ENCODE data around the gene BCAS1. TPM values are rescaled to one million over a fixed set of nuclear protein-coding genes. Genes with fewer than 3 reads are reported as not detected.
"Not testable (repeated sequence)": the region's sequence is repeated elsewhere in the genome, so short reads cannot be mapped to it uniquely, and the experiment has no call there.

The BCAS1 gene
- total and polyA plus RNA-seq, 2 experiments from 2014 or later, result not detected

DNA sequence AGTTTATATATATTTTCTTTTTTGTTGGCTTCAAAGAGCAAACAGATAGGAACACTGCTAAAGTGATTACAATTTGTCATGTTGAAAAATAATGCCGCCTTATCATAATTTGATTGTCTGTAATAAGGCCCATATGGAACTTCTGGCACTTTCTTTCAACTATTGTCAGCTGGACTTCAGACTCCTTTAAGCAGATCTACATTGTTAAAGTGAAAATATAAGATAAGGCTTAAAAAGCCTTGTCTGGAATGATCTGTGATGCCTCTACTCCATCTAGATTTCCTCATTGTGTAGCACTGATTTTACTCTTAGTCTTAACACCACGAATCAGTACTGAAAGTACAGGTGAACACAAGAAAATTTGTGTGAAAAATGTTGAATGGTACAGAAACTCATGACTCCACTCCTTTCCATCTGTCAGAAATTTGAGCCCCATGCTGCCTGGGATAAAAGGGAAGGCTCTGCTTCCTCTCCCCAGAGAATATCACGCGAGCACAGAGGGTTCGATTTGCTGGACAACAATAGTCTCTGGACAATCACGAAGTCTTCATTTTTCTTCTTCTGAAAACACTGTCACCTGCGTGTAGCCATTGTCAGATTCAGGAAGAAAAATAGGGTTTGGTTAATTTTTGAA, 56.0 kb downstream of the BCAS1 start:
- no peak overlapping the region for H3K4me3 ChIP-seq
- no peaks in the 10 kb centered on the region for H3K9me3 ChIP-seq (ENCODE audit: low read depth)
- TF ChIP-seq, protein P1, sequence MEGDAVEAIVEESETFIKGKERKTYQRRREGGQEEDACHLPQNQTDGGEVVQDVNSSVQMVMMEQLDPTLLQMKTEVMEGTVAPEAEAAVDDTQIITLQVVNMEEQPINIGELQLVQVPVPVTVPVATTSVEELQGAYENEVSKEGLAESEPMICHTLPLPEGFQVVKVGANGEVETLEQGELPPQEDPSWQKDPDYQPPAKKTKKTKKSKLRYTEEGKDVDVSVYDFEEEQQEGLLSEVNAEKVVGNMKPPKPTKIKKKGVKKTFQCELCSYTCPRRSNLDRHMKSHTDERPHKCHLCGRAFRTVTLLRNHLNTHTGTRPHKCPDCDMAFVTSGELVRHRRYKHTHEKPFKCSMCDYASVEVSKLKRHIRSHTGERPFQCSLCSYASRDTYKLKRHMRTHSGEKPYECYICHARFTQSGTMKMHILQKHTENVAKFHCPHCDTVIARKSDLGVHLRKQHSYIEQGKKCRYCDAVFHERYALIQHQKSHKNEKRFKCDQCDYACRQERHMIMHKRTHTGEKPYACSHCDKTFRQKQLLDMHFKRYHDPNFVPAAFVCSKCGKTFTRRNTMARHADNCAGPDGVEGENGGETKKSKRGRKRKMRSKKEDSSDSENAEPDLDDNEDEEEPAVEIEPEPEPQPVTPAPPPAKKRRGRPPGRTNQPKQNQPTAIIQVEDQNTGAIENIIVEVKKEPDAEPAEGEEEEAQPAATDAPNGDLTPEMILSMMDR (IDR thresholded peaks at IDR 0.05; ENCODE audit: low read depth, low read length), result no peak
- no peaks in the 10 kb centered on the region for H3K27me3 ChIP-seq
- no peak overlapping the region for H3K27ac ChIP-seq
- H3K4me1 ChIP-seq (ENCODE audit: low read depth), result no peaks in the 10 kb centered on the region
- DNase-seq (ENCODE audit: low read depth in 1 of 2, low spot score in 1 of 2), result no peak
- H3K36me3 ChIP-seq, result no peaks in the 10 kb centered on the region

DNA sequence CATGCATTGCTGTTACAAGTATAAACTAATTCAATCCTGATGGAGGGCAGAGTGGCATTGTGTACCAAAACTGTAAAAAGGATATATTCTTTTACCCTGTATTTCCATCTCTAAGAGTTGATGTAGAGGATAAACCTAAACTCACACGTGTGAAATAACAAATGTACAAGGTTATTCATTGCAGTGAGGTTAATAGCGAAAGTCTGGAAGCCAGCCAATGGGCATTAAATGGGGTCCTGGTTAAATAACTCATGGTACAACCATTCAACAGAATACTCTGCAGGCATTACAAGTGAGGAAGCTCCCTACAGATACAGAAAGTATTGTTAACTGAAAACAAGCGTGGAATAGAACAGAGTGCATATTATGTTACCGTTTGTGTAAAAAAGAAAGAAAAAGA, 56.9 kb downstream of the BCAS1 start:
- no peaks in the 10 kb centered on the region for H3K4me1 ChIP-seq (ENCODE audit: low read depth)
- no peak overlapping the region for H3K27ac ChIP-seq
- no peaks in the 10 kb centered on the region for H3K36me3 ChIP-seq
- H3K27me3 ChIP-seq, result no peaks in the 10 kb centered on the region
- no peaks in the 10 kb centered on the region for H3K9me3 ChIP-seq (ENCODE audit: low read depth)
- no peak overlapping the region for H3K4me3 ChIP-seq
- TF ChIP-seq, protein P1 (IDR thresholded peaks at IDR 0.05; ENCODE audit: low read depth, low read length), result no peak
- no peak for DNase-seq (ENCODE audit: low read depth in 1 of 2, low spot score in 1 of 2)

DNA sequence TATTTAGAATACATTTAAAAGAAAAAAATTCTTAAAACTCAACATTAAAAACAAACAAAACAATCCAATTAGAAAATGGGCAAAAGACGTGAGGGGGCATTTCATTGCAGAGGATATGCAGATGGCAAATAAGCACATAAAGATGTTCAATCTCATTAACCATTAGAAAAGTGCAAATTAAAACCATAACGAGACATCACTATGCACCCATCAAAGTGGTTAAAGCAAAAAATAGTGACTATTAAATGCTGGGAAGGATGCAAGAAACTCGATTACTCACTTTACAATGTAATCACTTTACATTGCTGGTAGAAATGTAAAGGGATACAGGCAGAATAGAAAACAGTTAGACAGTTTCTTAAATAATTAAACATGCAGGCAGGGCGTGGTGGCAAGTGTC, 59.0 kb downstream of the BCAS1 start:
- DNase-seq (ENCODE audit: low read depth in 1 of 2, low spot score in 1 of 2), result no peak
- H3K36me3 ChIP-seq, result no peaks in the 10 kb centered on the region

DNA sequence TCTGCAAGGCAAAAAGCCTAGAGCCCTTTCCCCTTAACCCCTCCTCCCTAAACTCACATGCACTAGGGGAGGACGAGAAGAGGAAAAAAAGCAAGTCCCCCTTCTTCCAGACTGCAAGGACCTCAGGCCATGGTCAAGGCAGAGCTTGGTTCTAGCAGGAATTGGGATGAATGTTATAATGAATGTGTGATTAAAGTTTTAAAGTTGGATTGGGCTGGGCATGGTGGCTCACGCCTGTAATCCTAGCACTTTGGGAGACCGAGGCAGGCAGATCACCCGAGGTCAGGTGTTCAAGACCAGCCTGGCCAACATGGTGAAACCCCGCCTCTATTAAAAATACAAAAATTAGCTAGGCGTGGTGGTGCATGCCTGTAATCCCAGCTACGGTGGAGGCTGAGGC, 64.2 kb downstream of the BCAS1 start:
- not testable (repeated sequence) for H3K4me3 ChIP-seq; H3K27me3 ChIP-seq; H3K4me1 ChIP-seq (ENCODE audit: low read depth); H3K9me3 ChIP-seq (ENCODE audit: low read depth); H3K27ac ChIP-seq; H3K36me3 ChIP-seq; DNase-seq (ENCODE audit: low read depth in 1 of 2, low spot score in 1 of 2)

More for the DNA sequence above, 59.0 kb downstream of the BCAS1 start:
- Histone ChIP-seq H3K27me3 (no peaks in the 10 kb centered on the region), H3K4me3 (no peak overlapping the region), H3K9me3 (ENCODE audit: low read depth) (no peaks in the 10 kb centered on the region), H3K4me1 (ENCODE audit: low read depth) (no peaks in the 10 kb centered on the region), H3K27ac (no peak overlapping the region)
- TF ChIP-seq, protein P1 (IDR thresholded peaks at IDR 0.05; ENCODE audit: low read depth, low read length), result no peak

DNA sequence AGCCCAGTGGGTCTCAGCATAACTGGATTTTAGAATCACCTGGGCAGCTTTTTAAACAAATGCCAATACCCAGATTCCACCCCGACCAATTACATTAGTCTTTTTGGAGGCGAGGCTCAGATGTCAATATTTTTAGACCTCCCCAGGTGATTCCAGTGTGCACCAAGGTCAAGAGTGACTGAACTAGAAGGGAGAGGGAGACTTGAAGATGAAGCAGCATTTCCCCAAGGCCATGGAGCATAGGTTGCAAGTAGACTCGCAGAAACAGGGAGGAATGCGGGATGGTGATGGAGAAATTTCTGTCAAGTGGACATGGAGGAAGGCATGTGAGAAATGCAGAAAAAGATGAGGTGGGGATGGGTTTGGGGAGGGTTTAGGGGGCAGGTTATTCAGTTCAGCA, 64.9 kb downstream of the BCAS1 start:
- TF ChIP-seq, protein P1 (IDR thresholded peaks at IDR 0.05; ENCODE audit: low read depth, low read length), result no peak
- Histone ChIP-seq H3K4me1 (ENCODE audit: low read depth) (no peaks in the 10 kb centered on the region), H3K36me3 (no peaks in the 10 kb centered on the region), H3K27ac (no peak overlapping the region), H3K9me3 (ENCODE audit: low read depth) (no peaks in the 10 kb centered on the region), H3K27me3 (no peaks in the 10 kb centered on the region), H3K4me3 (no peak overlapping the region)
- no peak for DNase-seq (ENCODE audit: low read depth in 1 of 2, low spot score in 1 of 2)

DNA sequence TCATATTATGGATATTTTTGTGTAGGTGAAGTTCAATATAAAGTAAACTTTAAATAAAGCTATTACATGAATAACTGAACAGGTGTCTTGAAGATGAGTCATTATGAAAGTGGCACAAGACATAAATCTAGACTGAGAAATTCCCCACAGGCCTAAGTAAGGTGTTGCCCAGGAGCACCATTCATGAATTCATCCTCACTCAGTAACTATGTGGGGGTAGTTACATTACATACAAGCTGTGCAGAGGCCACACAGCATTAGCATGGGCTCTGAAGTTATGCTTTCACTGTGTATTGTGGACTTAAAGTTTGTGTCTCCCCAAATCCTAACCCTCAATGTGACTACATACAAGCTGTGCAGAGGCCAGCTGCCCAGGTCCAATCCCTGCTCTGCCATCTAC, 65.9 kb downstream of the BCAS1 start:
- TF ChIP-seq, protein P1 (IDR thresholded peaks at IDR 0.05; ENCODE audit: low read depth, low read length), result no peak
- no peaks in the 10 kb centered on the region for H3K27me3 ChIP-seq
- H3K4me1 ChIP-seq (ENCODE audit: low read depth), result no peaks in the 10 kb centered on the region
- H3K36me3 ChIP-seq, result no peaks in the 10 kb centered on the region
- H3K27ac ChIP-seq, result no peak overlapping the region
- no peak overlapping the region for H3K4me3 ChIP-seq
- H3K9me3 ChIP-seq (ENCODE audit: low read depth), result no peaks in the 10 kb centered on the region
- no peak for DNase-seq (ENCODE audit: low read depth in 1 of 2, low spot score in 1 of 2)

Measured in cardiac muscle cell (in vitro differentiated cells and primary cell).